ENCODE results near the gene TNIK. TPM values are rescaled to one million over a fixed set of nuclear protein-coding genes. Genes with fewer than 3 reads are reported as not detected.

TNIK gene
- total and polyA plus RNA-seq, 3 donors from 2014 or later: 39.3 to 99.6 (median 83.5) TPM

DNA sequence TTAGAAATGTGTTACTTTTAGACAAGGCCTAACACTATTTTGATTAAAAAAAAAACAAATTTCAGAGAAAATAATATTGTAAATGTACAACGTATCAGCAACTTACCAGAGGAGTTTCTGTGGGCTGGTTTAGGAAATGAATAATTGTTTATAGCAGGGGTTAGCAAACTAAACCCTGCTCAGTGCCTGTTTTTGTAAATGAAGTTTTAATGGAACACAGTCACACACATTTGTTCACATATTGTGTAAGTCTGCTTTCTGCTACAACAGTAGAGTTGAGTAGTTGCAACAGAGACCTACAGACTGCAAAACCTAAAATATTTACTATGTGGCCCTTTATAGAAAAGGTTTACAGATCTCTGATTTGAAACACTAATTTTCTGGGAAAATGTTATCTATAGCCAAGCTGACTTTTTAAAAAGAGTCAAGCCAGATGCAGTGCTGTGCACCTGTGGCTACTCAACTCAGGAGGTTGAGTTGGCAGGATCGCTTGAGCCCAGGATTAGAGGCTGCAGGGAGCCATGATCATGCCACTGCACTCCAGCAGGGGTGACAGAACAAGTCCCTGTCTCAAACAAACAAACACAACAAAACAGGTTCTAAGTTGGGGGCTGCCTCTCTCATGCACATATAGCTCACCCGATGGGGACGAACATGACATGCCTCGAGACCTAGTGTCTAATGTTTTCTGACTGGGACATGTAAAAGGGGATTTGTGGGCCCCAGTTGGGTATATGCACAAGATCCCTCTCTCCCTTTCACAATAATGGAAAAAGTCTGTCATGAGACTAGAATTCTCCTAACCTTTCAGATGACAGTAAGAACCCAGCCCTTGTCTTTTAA is 182.5 kb downstream of the TNIK start:
- Histone ChIP-seq H3K9me3 (no peaks in the 10 kb centered on the region), H3K4me1 (peaks cover 8% of the 10 kb centered on the region), H3K27ac (no peak overlapping the region), H3K27me3 (no peaks in the 10 kb centered on the region), H3K36me3 (ENCODE audit: low read depth, missing control alignments) (no peaks in the 10 kb centered on the region), H3K4me3 (no peak overlapping the region)
- no peak for DNase-seq
- TF ChIP-seq, protein P1, sequence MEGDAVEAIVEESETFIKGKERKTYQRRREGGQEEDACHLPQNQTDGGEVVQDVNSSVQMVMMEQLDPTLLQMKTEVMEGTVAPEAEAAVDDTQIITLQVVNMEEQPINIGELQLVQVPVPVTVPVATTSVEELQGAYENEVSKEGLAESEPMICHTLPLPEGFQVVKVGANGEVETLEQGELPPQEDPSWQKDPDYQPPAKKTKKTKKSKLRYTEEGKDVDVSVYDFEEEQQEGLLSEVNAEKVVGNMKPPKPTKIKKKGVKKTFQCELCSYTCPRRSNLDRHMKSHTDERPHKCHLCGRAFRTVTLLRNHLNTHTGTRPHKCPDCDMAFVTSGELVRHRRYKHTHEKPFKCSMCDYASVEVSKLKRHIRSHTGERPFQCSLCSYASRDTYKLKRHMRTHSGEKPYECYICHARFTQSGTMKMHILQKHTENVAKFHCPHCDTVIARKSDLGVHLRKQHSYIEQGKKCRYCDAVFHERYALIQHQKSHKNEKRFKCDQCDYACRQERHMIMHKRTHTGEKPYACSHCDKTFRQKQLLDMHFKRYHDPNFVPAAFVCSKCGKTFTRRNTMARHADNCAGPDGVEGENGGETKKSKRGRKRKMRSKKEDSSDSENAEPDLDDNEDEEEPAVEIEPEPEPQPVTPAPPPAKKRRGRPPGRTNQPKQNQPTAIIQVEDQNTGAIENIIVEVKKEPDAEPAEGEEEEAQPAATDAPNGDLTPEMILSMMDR (IDR thresholded peaks at IDR 0.05): no peak
- TF ChIP-seq POLR2A (IDR thresholded peaks at IDR 0.05): no peak
- WGBS, 2 donors: 82 to 83% methylated on average over 5 of the region's 5 CpGs
- intact Hi-C loops (cut with DNase I; ENCODE audit: low total_unique reads): no loop called here

DNA sequence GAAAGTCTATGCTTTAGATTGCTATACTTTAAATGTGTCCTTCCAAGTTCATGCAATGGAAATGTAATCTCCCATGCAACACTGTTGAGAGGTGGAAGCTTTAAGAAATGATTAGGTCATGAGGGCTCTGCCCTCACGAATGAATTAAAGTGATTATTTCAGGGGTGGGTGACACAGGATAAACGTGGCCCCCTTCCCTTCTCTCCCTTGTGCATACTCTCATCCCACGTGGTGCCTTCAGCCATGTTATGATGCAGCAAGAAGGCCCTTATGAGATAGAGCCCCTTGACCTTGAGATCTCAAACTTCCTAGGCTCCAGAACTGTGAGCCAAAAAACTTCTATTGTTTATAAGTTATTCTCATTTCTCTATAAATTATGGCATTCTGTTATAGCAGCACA is 183.3 kb downstream of the TNIK start:
- WGBS, 2 donors: 43 to 44% methylated on average over 3 of the region's 3 CpGs
- TF ChIP-seq, protein P1 (IDR thresholded peaks at IDR 0.05): no peak
- no peak for TF ChIP-seq POLR2A (IDR thresholded peaks at IDR 0.05)

DNA sequence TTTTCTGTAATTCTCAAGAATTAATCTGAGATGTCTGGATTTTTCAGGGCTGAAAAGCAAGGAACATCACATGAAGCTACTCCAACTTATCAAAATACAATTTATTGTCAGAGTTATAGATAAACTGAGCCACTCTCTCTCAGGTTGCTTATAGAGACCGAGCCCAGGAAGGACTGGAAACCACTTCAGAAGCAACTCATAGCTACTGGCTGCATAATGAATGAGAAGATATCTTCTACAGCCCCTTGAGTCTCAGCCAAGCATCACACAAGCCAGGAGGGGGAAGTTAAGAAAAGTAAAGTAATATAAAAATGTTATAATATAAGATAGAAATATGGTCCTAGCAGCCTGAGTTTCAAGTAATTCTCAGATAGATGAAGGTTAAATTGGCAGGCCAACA is 186.0 kb downstream of the TNIK start:
- no peak for TF ChIP-seq POLR2A (IDR thresholded peaks at IDR 0.05)
- TF ChIP-seq, protein P1 (IDR thresholded peaks at IDR 0.05): no peak
- no peak overlapping the region for H3K4me3 ChIP-seq
- H3K9me3 ChIP-seq: no peaks in the 10 kb centered on the region
- intact Hi-C loops (cut with DNase I; ENCODE audit: low total_unique reads): no loop called here
- no peaks in the 10 kb centered on the region for H3K4me1 ChIP-seq
- no peaks in the 10 kb centered on the region for H3K27me3 ChIP-seq
- no peaks in the 10 kb centered on the region for H3K36me3 ChIP-seq (ENCODE audit: low read depth, missing control alignments)
- WGBS, 2 donors: 88 to 96% methylated on average over 1 of the region's 1 CpG
- DNase-seq: no peak
- no peak overlapping the region for H3K27ac ChIP-seq

More for the DNA sequence above, 183.3 kb downstream of the TNIK start:
- Histone ChIP-seq H3K36me3 (ENCODE audit: low read depth, missing control alignments) (no peaks in the 10 kb centered on the region), H3K27ac (no peak overlapping the region), H3K27me3 (no peaks in the 10 kb centered on the region), H3K4me1 (peaks cover 8% of the 10 kb centered on the region), H3K9me3 (no peaks in the 10 kb centered on the region), H3K4me3 (no peak overlapping the region)
- intact Hi-C loops (cut with DNase I; ENCODE audit: low total_unique reads): no loop called here
- no peak for DNase-seq

DNA sequence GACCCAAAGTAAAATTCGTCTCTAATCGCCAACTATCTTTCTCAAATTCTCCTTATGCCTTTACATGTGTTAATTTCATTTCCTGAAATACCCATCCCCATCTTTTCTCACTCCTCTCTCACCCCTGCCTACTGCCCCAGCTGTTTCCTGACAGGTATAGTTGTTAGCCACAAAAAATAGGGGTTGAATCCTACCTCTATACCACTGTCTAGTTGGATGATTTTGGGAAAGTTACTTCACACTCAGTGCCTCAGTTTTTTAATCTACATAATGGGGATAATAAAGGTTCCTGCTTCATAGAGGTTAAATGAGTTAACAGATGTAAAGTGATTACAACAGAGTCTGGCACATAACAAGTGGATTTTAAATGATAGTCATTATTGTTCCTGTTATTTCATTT is 189.7 kb downstream of the TNIK start:
- Histone ChIP-seq H3K9me3 (no peaks in the 10 kb centered on the region), H3K27ac (no peak overlapping the region), H3K4me3 (no peak overlapping the region), H3K36me3 (ENCODE audit: low read depth, missing control alignments) (no peaks in the 10 kb centered on the region), H3K27me3 (no peaks in the 10 kb centered on the region), H3K4me1 (peaks cover 13% of the 10 kb centered on the region)
- DNase-seq: no peak
- intact Hi-C loops (cut with DNase I; ENCODE audit: low total_unique reads): no loop called here
- 91 to 95% methylated on average over 2 of the region's 2 CpGs for WGBS, 2 donors
- TF ChIP-seq, protein P1 (IDR thresholded peaks at IDR 0.05): no peak
- no peak for TF ChIP-seq POLR2A (IDR thresholded peaks at IDR 0.05)

DNA sequence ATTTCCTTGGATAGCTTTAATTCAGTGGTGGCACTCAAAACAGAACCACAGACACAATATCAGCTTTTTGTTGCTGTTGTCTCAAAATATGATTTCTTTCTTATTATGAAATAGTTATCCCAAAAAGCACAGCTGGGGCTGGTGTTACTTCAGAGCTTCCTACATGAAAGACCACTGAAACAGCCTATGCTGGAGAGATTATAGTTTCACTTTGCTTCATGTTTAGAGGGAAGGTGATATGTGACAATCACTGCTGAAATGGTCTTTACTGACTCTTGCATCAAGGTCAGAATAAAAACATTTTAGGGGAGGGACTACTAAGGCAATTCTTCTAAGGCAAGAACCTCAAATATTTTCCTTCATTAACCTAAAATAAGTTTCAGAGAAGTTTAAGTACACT is 190.7 kb downstream of the TNIK start:
- H3K27ac ChIP-seq: no peak overlapping the region
- intact Hi-C loops (cut with DNase I; ENCODE audit: low total_unique reads): no loop called here
- no peaks in the 10 kb centered on the region for H3K36me3 ChIP-seq (ENCODE audit: low read depth, missing control alignments)
- H3K27me3 ChIP-seq: no peaks in the 10 kb centered on the region
- H3K9me3 ChIP-seq: no peaks in the 10 kb centered on the region
- TF ChIP-seq, protein P1 (IDR thresholded peaks at IDR 0.05): no peak
- TF ChIP-seq POLR2A (IDR thresholded peaks at IDR 0.05): no peak
- H3K4me3 ChIP-seq: no peak overlapping the region
- DNase-seq: no peak
- H3K4me1 ChIP-seq: peaks cover 13% of the 10 kb centered on the region
